ENCODE data around the gene USH1C.

- TF ChIP-seq CTCF (IDR thresholded peaks at IDR 0.05), result no peak
- no peak for TF ChIP-seq EZH2phosphoT487 (IDR thresholded peaks at IDR 0.05)
Measured at GRCh38 chr11:17502630-17503029, 41.6 kb downstream of the USH1C start.

All from neural progenitor cell (in vitro differentiated cells).